GM19193 (cell line): Measurements from ENCODE around the gene IRAK3.

ENCODE experiments used
- POLR2A ChIP-seq: IDR thresholded peaks from 4 replicates; pipeline ENCODE4 v1.6.1; 2011; ENCODE audit not compliant: insufficient read depth, insufficient read length; ENCODE audit errors: extremely low read depth

Gene IRAK3

DNA sequence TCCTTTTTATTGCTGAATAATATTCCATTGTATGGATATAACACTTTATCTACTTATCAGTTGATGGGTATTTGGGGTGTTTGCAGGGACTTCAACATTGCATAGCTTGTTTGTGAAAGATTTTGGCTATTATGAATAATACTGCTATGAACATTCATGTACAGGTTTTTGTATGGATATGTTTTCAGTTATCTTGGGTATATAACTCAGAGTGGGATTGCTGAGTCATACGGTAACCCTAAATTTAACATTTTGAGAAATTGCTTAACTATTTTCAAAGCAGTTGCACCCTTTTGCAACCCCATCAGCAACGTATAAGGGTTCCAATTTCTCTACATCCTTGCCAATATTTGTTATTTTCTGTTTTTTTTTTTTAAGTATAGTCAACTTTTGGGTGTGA, 86.0 kb downstream of the IRAK3 start:
- TF ChIP-seq POLR2A, result no peak

DNA sequence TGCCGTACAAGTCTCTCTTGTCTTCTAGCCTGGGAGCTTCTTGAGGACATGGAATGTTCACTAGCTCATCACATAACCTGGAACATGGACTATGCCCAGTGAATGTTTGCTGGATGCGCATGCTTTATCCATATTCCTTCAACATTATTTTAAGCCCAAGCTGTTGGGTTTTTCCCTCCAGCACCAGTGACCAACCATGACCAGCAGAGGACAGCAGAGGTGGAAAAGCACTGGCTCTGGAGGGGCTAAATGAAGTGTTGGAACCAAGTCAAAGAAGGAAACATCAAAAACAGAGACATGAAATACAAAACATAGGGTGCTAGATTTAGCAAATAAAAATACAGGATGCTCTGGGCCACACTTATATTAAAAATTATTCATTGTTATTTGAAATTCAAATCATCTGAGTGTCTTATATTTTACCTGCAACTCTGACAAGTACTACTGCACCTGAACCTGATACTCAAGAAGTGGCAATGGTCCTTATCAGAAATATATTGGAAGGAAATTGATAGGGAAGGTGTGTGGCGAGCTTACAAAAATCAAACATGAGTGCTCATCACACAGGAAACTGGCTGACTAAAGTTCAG, 90.2 kb downstream of the IRAK3 start:
- no peak for TF ChIP-seq POLR2A

DNA sequence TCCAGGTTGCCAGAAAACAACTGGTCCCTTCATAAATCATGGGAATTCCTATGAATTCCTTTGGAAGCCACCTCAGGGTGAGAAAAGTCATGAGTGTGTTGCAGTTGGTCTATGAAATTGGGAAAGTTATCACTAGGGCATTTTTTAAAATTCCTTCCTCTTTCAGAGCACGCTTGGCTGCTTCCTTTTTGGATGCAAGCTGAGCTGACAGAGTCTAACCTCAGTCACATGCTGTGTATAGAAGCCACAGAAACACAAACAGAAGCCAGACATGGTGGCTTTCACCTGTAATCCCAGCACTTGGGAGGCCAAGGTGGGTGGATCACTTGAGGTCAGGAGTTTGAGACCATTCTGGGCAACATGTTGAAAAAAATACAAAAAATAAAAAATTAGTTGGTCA, 91.5 kb downstream of the IRAK3 start:
- no peak for TF ChIP-seq POLR2A

DNA sequence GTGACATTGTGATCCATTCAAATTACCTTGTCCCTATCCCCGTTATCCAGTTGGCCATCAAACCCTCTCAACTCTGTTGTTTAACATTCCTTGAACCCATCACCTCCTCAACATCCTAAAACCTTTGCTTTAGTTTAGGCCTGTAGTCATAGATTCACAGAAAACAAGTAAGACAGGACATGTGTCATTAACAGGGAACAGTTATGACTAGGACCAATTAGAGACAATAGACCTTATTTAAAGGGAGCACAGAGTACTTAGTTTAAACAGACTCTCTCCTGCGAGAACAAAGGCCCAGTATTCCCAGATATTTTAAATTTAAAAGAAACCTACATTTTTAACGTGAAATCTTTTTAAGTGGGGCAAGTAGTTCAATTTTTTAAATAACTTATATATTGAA, 93.2 kb downstream of the IRAK3 start:
- TF ChIP-seq POLR2A, result no peak

DNA sequence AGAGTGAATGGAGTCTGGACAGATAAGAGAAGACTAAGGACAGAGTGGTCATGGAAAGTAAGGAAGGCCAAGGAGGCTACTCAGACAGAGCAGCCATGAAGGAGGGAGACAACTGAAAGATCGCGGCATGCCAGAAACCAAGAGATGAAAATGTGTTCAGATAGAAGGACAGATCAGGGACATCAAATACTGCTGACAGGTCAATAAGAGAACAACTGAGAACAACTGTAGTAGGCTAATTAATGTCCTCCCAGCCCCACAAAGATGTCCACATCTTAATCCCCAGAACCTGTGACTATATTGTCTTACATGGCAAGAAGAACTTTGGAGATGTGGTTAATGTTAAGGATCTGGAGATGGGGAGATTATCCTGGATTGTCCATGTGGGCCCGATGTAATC, 98.3 kb downstream of the IRAK3 start:
- TF ChIP-seq POLR2A, result no peak

DNA sequence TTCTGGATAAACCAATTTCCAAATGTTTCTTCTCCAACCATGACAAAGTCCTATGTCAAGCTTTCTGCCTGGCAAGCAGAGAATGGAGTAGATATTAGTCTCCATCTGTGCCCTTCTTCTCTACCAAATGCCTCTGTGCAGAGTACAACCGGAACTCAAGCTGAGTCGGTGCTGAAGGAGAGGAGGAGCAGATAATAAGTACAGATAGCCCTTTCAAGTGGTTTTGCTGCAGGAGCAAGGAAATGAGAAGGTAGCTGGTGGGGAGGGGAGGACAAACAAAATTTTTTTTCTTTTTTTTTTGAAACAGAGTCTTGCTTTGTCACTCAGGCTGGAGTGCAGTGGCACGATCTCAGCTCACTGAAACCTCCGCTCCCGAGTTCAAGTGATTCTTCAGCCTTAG, 99.1 kb downstream of the IRAK3 start:
- TF ChIP-seq POLR2A, result no peak

DNA sequence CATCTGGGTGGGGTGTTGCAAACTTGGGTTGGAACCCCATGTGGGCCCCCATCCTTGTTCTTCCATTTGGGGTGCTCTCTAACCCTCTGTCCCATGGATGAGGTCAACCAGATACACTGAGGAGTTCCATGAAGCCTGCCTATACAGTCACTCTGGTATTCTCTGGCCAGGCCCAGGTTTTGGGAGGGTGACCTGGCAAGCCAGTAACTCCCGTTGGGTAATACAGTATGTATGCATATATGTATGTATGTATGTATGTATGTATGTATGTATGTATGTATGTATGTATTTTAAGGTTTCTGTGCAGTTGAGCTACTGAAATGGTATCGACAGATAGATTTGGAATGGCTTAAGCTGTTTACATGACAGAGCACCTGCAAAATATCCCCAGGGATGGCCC, 100.5 kb downstream of the IRAK3 start:
- TF ChIP-seq POLR2A, result no peak

DNA sequence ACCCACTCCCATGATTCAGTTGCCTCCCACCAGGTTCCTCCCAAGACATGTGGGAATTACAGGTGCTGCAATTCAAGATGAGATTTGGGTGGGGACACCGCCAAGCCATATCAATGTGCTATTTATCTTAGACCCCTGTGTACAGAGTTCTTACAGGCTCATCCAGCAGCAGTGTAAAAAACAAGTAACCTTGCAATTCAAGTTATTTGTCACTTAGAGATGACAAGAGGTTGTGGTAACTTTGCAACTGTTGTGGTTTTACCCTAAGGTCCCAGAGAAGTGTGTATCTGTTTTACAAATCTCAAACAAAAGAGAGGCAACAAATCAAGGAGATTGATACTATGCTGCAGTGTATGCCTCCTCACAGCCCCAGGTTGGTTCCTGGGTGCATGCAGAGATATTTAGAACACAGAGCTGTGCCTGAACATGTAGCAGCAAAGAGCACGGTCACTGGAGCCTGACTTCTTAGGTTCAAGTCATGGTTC, 101.7 kb downstream of the IRAK3 start:
- TF ChIP-seq POLR2A, result no peak

DNA sequence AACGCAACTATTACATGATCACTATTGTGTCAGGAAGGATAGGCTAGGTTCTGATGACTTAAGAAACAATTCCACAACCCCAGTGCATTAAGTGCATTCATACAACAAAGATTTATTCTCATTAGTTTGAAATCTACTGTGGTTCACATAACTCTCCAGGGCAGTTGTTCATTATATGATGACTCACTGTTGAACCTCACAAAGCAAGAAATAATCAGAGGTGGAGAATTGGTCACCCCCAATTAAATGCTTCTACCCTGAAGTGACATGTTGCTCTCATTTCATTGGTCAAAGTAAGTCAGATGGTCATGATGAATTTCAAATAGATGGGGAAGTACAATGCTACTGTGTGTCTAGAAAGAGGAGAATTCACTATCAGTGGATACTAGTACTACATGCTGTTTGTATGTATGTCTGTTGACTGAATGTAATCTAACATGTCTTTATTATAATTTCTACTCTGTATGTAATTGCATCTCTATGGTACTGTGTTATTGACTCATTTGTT, 107.2 kb downstream of the IRAK3 start:
- TF ChIP-seq POLR2A, result no peak

DNA sequence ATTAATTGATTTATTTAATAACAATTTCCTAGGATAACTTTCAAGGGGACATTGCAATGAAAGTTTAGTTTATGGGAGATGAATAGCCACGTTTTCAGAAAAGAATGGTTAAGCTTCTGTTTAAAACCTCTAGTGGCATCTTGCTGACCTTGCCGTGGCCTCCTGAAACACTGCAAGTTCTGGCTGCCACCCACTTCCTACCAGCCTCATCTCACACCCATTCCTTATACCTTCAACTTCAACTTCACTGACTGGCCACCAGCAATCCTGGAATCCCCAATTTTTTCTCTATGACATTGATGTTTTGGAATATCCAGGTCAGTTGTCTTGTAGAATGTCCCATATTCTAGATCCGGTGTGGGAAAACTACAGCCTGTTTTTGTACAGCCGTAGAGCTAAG, 108.1 kb downstream of the IRAK3 start:
- no peak for TF ChIP-seq POLR2A

DNA sequence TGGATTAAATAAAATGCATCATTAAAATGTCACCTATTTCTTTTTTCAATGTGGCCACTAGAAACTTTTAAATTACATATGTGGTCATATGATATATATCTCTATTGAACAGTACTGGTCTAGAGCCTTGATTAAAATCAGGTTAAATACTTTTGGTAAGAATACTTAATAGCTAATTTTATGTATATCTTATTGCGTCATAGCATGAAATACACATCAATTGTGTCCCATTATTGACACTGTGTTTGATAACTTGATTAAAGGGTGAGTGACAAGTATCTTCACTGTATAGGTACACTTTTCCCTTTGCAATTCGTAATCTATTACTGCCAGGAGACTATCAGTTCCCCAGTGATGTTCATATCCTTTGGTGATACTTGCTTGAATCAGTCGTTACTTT, 108.9 kb downstream of the IRAK3 start:
- TF ChIP-seq POLR2A, result no peak

DNA sequence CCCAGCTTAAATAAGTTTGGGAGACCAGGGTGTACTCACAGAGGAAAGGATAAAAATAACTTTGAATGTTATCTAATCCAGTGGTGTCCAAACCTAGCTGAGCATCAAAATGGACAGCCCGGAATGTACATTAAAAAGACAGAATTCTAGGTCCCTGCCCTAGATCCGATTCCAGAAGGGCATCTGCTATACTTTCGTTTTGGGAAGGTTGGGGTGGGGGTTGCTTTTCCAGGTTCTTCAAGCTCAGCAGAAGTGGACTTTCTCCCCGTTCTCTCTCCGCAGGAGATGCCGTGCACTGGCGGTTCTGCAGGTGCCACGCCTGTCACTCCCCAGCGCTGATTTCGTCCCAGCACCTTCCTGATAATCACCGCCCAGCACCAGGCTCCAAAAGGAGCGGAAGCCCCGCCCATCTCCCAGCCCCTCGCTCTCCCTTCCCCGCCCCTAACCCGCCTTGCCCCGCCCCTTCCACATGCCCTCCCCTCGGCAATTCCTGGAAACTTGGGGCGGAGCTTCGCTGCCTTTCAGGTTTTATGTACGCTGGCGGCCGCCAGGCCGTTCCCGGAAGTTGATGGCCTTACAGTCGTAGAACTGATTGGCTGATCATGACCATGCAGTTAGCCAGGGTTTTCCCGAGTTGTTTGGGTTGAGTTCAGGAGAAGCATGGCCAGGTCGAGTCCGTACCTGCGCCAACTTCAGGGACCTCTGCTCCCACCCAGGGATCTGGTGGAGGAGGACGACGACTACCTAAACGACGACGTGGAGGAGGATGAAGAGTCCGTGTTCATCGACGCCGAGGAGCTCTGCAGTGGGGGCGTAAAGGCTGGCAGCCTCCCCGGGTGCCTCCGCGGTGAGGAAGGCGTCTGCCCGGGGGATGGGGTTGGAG, 113.2 kb downstream of the IRAK3 start, which contains the start of gene HELB:
Gene HELB (plus strand): TSS at position 550 of the 883 bp plus-strand sequence. CDS start 111 bp downstream, at position 661.
- TF ChIP-seq POLR2A, result peak; percentile 87

DNA sequence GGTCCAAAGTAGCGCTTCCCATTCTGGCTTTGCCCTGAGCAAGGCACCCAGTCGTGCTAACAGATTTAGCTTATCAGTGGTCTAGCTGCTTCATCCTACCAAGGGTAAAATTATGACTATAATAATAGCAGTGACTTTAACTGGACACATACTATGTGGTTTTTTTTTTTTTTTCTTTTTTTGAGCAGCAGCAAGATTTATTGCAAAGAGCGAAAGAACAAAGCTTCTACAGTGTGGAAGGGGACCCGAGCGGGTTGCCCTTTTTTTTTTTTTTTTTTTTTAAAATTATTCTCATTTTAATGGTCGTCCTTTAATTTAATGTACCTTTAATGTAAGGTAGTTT, 113.8 kb downstream of the IRAK3 start:
- TF ChIP-seq POLR2A, result no peak
